GM06990 (cell line): ENCODE results near the gene ZCCHC24.

ENCODE experiments used
- DNase-seq: peaks from one replicate; pipeline ENCODE4 v3.0.0-alpha.2; 2011; ENCODE audit not compliant: insufficient read length; ENCODE audit errors: extremely low read depth
- H3K27me3 ChIP-seq: replicated peaks from 2 replicates; pipeline ENCODE4 v1.6.0; 2011; ENCODE audit warnings: low read length; ENCODE audit not compliant: control insufficient read depth, insufficient read depth
- H3K36me3 ChIP-seq: 2 replicates; pipeline ENCODE4 v1.5.1; 2011; ENCODE audit warnings: low read length; ENCODE audit not compliant: control insufficient read depth, insufficient read depth
- H3K4me3 ChIP-seq: replicated peaks from 2 replicates; pipeline ENCODE4 v1.5.1; 2011; ENCODE audit warnings: low read depth, mild to moderate bottlenecking, control low read depth, low read length
- TF ChIP-seq, protein P1 (sequence below): IDR thresholded peaks from 2 replicates; pipeline ENCODE4 v1.5.1; 2011; ENCODE audit warnings: low read length, control low read depth, mild to moderate bottlenecking, inconsistent platforms; ENCODE audit not compliant: insufficient read depth, poor library complexity, severe bottlenecking

Gene ZCCHC24

DNA sequence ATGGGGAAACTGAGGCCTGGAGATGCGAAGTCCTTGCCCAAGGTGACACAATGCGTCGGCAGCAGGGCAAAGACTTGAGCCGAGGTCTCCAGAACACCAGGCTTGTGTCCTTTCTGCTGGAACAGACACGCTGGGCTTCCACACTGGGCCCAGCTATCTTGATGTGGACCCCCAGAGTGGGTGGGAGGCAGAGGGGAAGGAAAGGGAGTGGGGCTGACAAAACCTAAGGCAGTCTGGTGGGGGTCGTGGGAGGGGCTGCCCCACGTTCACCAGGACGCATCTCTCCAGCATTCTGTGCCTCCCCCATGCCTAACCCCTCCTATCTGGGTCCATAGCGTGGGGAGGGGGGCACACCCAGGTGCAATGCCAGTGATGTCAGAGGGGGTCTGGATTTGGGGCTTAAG, 60.0 kb downstream of the ZCCHC24 start:
- TF ChIP-seq, protein P1, sequence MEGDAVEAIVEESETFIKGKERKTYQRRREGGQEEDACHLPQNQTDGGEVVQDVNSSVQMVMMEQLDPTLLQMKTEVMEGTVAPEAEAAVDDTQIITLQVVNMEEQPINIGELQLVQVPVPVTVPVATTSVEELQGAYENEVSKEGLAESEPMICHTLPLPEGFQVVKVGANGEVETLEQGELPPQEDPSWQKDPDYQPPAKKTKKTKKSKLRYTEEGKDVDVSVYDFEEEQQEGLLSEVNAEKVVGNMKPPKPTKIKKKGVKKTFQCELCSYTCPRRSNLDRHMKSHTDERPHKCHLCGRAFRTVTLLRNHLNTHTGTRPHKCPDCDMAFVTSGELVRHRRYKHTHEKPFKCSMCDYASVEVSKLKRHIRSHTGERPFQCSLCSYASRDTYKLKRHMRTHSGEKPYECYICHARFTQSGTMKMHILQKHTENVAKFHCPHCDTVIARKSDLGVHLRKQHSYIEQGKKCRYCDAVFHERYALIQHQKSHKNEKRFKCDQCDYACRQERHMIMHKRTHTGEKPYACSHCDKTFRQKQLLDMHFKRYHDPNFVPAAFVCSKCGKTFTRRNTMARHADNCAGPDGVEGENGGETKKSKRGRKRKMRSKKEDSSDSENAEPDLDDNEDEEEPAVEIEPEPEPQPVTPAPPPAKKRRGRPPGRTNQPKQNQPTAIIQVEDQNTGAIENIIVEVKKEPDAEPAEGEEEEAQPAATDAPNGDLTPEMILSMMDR, result no peak

DNA sequence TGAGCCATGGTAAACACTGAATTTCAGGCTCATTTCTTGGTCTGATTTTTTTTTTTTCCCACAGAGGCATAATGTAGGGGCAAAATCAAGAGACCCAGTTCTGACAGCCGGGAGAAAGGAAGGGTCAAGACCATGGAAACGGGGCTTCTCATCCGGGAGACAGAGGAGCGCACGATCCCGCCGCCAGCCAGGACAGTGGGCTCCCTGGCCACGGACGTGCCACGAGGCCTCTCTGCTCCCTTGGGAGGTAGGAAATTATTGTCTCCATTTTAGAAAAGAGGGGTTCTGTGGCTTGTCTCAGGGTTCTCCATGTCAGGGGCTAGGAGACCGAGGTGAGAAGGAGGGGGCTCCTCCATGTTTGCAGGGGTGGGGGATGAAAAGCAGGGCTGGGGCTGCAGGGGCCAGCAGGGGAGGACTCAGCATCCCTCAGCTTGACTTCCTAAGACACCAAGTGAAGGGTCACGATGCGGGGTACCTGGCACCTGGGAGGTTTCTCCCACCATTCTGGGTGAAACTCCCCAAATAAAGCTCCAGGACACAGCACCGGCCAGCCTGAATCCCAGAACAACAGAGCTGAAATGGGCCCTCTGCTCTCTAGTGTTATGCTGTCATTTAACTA, 60.5 kb downstream of the ZCCHC24 start:
- H3K4me3 ChIP-seq, result no peak overlapping the region
- TF ChIP-seq, protein P1, result no peak
- DNase-seq, result no peak
- H3K27me3 ChIP-seq, result no peaks in the 10 kb centered on the region; the same call in none of the 2 replicates
- H3K36me3 ChIP-seq, result no peaks in the 10 kb centered on the region

More for the DNA sequence above, 60.0 kb downstream of the ZCCHC24 start:
- no peak overlapping the region for H3K4me3 ChIP-seq
- DNase-seq, result no peak
- H3K36me3 ChIP-seq, result no peaks in the 10 kb centered on the region
- no peaks in the 10 kb centered on the region; the same call in none of the 2 replicates for H3K27me3 ChIP-seq

DNA sequence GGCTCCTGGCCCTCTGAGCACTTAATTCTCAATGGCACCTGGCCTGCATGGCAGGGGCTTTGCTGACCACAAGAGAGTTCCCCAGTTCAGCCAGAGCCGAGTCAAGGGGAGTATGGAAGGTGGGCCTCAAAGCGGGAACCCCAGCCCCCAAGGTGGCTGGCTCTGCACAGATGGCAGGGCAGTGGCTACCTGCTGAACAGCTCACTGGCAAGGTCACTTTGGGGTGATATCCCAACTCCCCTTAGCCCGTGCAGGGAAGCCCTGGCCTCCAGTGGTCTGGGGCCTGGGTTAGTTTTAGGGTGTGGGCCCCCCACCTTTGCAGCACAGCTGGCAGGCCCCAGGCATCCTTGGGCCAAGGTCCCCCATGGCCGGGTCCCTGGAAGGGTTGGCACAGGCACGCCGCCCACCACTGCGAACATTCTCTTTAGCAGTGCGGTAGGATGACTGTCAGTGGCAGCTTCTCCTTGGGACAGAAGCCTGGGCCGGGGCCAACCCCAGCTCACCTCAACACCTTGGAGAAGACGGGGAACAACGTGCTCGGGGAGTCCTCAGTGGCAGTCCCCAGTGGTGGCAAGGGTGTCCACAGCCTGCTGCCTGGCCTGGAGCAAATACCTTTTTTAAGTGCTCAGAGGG, 61.3 kb downstream of the ZCCHC24 start:
- Histone ChIP-seq H3K4me3 (no peak overlapping the region), H3K27me3 (no peaks in the 10 kb centered on the region; the same call in none of the 2 replicates), H3K36me3 (no peaks in the 10 kb centered on the region)
- TF ChIP-seq, protein P1, result no peak
- no peak for DNase-seq

DNA sequence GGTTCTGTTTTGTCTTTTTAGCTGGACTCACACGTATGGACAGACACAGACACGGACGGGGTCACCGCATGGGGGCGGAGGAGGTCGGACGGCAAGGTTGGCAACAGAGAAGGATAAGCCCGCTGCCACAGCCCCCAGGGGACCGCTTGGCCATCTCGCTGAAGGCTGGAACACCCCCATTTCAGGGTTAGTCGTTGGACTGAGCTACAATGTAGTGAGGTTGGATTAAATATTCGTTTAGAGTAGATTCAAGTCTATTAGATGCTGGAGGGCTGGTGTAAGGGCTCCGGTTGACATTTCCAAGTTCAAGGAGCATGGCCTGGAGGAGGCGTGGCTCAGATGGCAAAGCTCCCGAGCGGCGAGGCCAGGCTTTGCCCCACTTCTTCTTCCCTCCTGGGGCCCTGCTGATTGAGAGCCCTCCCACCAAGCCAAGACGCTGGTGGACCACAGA, 62.9 kb downstream of the ZCCHC24 start:
- no peaks in the 10 kb centered on the region for H3K36me3 ChIP-seq
- H3K4me3 ChIP-seq, result no peak overlapping the region
- no peak for DNase-seq
- TF ChIP-seq, protein P1, result no peak
- no peaks in the 10 kb centered on the region; the same call in none of the 2 replicates for H3K27me3 ChIP-seq

GRCh38 chr10:79381804-79382221, 63.6 kb downstream of the ZCCHC24 start:
- H3K36me3 ChIP-seq, result no peaks in the 10 kb centered on the region
- DNase-seq, result no peak
- H3K4me3 ChIP-seq, result no peak overlapping the region
- no peaks in the 10 kb centered on the region; the same call in none of the 2 replicates for H3K27me3 ChIP-seq
- TF ChIP-seq, protein P1, result no peak
